Smooth muscle cell (in vitro differentiated cells): Measurements from ENCODE around the gene SFMBT2. TPM values are rescaled to one million over a fixed set of nuclear protein-coding genes. Genes with fewer than 3 reads are reported as not detected.

Experiments
- DNase-seq: peaks from one replicate; lab custom pipeline; 2025; ENCODE audit not compliant: unreplicated experiment; lab: John Stamatoyannopoulos, UW
- H2AFZ ChIP-seq: fragments of 200-600 bp; sonication (generic); 2 replicates; pipeline ENCODE4 v1.6.0; 2016; ENCODE audit warnings: antibody characterized with exemption, low read depth, mild to moderate bottlenecking
- H3F3A ChIP-seq: fragments of 200-600 bp; sonication (generic); 2 replicates; pipeline ENCODE4 v1.6.0; 2017; ENCODE audit warnings: antibody characterized with exemption, low read depth
- H3K27ac ChIP-seq: fragments of 200-600 bp; sonication (generic); 2 replicates; pipeline ENCODE4 v1.5.1; 2016; ENCODE audit warnings: low read depth, mild to moderate bottlenecking
- H3K27me3 ChIP-seq: fragments of 200-600 bp; sonication (generic); 2 replicates; pipeline ENCODE4 v1.6.1; 2016; ENCODE audit warnings: low read depth, mild to moderate bottlenecking
- H3K36me3 ChIP-seq: fragments of 200-600 bp; sonication (generic); 2 replicates; pipeline ENCODE4 v1.5.1; 2016; ENCODE audit warnings: low read depth
- H3K4me1 ChIP-seq: fragments of 200-600 bp; sonication (generic); 2 replicates; pipeline ENCODE4 v1.5.1; 2016; ENCODE audit warnings: low read depth
- H3K4me2 ChIP-seq: fragments of 200-600 bp; sonication (generic); 2 replicates; pipeline ENCODE4 v1.6.0; 2016; ENCODE audit warnings: mild to moderate bottlenecking
- H3K4me3 ChIP-seq: fragments of 200-600 bp; sonication (generic); 2 replicates; pipeline ENCODE4 v1.5.1; 2016; ENCODE audit warnings: mild to moderate bottlenecking
- H3K79me2 ChIP-seq: fragments of 200-600 bp; sonication (generic); 2 replicates; pipeline ENCODE4 v1.6.0; 2016; ENCODE audit warnings: low read depth, mild to moderate bottlenecking
- H3K9ac ChIP-seq: fragments of 200-600 bp; sonication (generic); 2 replicates; pipeline ENCODE4 v1.6.0; 2016; ENCODE audit warnings: low read depth
- H3K9me3 ChIP-seq: fragments of 200-600 bp; sonication (generic); replicated peaks from 2 replicates; pipeline ENCODE4 v1.5.1; 2016; ENCODE audit warnings: low read depth
- H4K20me1 ChIP-seq: fragments of 200-600 bp; sonication (generic); 2 replicates; pipeline ENCODE4 v1.6.0; 2016; ENCODE audit warnings: low read depth
- WGBS: methylation state at CpG from one replicate; pipeline ENCODE4 v1.1.7; 2016; ENCODE audit warnings: low lambda C conversion rate; 5-methylcytosine and 5-hydroxymethylcytosine counted together
- polyA plus RNA-seq: library from polyadenylated mRNA; unstranded; fragments of >200 nt; fragmentation: Nextera tagmentation; extraction: Ambion mirVana; gene quantifications from 2 replicates; pipeline ENCODE4 v1.2.1, GENCODE V29; 2016
- total RNA-seq: library from RNA; depleted of rRNA; stranded (reverse); fragments of >200 nt; gene quantifications from 2 replicates; pipeline ENCODE4 v1.2.3, GENCODE V29; 2014
- TF ChIP-seq, protein P1 (sequence below): fragments of 200-600 bp; sonication (generic); IDR thresholded peaks from 2 replicates; pipeline ENCODE4 v1.5.1; 2017; ENCODE audit warnings: borderline replicate concordance, mild to moderate bottlenecking, antibody characterized with exemption; ENCODE audit not compliant: insufficient read depth, poor library complexity, severe bottlenecking

The SFMBT2 gene
- total and polyA plus RNA-seq, 2 experiments from 2014 or later: 0.90 to 1.4 TPM

DNA sequence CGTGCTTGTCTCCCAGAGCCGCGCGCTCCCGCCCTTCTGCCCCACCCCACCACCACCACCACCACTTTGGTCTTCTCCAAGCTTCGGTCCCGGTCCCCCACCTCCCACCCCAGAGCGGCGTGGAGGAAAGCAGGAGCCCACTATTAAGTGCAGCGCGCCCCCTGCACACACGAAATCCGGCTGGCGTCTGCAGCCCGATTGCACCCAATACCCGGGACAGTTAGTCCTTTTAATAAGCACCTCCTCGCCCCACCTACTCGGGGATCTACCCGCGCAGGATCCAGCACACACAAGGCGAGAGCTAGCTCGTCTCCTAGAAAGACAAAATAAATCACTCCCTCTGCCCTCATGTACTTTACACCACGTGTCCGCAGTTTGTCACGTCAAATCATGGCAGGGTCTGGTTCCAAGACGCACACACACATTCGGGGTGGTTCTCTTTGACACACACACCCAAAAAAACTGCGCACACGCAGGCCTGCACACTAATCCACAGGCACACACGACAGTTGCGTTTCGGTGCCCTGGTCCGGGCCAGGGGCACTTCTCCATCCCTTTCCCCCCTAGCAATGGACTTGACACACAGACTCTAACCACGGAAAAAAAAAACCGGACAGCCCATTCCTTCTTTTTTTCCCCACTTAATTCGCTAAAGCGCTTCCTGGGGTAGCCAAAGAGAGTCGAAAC lies 1.6 kb downstream of the SFMBT2 start:
- no peak for DNase-seq
- peaks cover 51% of the 10 kb centered on the region for H3K27me3 ChIP-seq
- H3F3A ChIP-seq: no peaks in the 10 kb centered on the region
- no peaks in the 10 kb centered on the region for H3K9me3 ChIP-seq
- peak overlapping the region; percentile 88 for H3K4me2 ChIP-seq
- no peak overlapping the region for H3K27ac ChIP-seq
- no peaks in the 10 kb centered on the region for H4K20me1 ChIP-seq
- H3K79me2 ChIP-seq: no peaks in the 10 kb centered on the region
- peaks cover 6% of the 10 kb centered on the region for H3K4me1 ChIP-seq
- TF ChIP-seq, protein P1, sequence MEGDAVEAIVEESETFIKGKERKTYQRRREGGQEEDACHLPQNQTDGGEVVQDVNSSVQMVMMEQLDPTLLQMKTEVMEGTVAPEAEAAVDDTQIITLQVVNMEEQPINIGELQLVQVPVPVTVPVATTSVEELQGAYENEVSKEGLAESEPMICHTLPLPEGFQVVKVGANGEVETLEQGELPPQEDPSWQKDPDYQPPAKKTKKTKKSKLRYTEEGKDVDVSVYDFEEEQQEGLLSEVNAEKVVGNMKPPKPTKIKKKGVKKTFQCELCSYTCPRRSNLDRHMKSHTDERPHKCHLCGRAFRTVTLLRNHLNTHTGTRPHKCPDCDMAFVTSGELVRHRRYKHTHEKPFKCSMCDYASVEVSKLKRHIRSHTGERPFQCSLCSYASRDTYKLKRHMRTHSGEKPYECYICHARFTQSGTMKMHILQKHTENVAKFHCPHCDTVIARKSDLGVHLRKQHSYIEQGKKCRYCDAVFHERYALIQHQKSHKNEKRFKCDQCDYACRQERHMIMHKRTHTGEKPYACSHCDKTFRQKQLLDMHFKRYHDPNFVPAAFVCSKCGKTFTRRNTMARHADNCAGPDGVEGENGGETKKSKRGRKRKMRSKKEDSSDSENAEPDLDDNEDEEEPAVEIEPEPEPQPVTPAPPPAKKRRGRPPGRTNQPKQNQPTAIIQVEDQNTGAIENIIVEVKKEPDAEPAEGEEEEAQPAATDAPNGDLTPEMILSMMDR: no peak
- 3% methylated on average over 37 of the region's 38 CpGs for WGBS
- H3K4me3 ChIP-seq: peak overlapping the region; percentile 89
- peak overlapping the region; percentile 95 for H2AFZ ChIP-seq
- no peak overlapping the region for H3K9ac ChIP-seq
- no peaks in the 10 kb centered on the region for H3K36me3 ChIP-seq

DNA sequence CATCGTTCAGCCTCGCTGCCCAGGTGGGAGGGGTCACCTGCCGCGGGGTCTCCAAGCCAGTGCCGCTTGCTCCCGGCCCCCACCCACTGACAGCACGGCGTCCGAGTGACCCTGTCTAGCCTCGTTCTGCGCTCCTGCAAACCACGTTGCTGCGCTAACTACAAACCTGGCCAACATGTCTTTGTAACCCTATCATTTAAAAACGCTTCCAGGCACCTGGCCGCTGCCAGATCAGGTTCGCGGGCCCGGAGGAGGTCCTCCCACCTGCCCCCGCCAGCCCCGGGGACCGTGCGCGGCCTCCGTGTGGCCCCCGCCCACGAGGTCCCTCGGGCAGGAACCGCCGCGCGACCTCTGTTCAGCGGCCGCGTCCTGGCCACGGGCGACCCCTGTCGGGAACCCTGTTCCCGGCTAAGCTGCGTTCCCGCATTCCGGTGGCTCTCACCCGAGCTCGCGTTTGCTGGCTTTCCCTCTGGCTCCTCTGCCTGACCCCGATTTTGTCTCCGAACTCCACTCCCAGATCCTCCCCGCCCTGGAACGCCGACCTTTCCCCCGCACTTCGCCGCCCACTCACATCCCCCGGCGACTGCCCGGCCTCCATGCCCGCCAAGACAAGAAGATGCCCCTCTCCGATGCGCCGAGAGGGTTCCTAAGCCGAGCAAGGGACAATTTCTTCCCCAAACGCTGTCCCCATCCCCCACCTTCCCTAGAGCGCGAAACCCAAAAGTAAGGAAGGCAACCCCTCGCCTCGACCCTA lies 2.4 kb downstream of the SFMBT2 start:
- Histone ChIP-seq H3K4me3 (peak overlapping the region; percentile 89), H3K4me2 (peak overlapping the region; percentile 88), H3K9ac (peak overlapping the region; percentile 44), H3K27me3 (peaks cover 43% of the 10 kb centered on the region), H3F3A (no peaks in the 10 kb centered on the region), H4K20me1 (no peaks in the 10 kb centered on the region), H2AFZ (peak overlapping the region; percentile 95), H3K79me2 (no peaks in the 10 kb centered on the region), H3K9me3 (no peaks in the 10 kb centered on the region), H3K36me3 (no peaks in the 10 kb centered on the region), H3K27ac (no peak overlapping the region), H3K4me1 (peaks cover 6% of the 10 kb centered on the region)
- DNase-seq: peak; percentile 35
- TF ChIP-seq, protein P1: peak; percentile 64
- 1% methylated on average over 51 of the region's 65 CpGs for WGBS

DNA sequence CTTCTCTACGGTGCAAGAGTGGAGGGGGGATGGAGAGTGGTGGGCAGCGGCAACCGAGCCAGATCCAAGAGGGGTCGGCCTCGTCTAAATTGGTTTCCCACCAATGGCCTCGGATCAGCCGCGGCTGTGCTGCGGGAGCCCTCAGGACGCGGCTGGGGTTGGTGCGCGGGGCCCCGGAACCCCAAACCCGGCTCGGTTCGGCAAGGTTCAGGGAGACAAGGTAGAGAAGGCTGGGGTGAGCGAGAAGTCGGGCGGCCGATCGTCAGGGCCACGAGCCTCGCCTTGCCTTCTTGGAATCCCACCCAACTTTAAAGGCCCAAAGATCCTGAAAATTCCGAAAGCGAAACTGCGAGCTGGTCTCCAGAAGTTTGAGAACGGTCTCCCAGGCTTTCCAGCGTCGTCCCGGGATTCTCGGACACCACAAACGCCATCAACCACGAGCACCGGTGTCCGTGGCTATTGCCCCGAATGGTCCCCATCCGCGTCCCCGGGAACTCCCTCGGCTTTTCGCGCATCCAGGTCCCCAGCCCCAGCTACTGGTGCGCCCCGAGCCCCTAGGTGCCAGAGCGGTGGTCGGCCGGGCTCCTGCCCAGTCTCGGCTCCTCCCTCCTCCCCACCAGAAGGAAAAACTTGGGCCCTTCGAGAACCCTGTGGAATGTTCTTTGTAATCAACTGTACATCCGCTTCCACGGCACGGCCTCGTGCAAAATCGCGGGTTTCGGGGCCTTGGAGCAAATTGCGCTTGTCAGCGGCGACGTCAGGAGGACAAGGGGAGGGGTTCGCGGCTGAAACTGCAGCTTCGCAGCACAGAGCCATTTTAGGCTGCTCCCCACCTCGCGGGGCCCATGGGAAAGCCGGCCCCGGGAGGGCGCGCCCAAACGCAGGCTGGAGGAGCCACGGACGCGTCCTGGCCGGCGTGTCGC lies 3.2 kb downstream of the SFMBT2 start:
- H3K79me2 ChIP-seq: no peaks in the 10 kb centered on the region
- H3K4me3 ChIP-seq: peak overlapping the region; percentile 89
- peak overlapping the region; percentile 44 for H3K9ac ChIP-seq
- 2% methylated on average over 75 of the region's 77 CpGs for WGBS
- H3K4me2 ChIP-seq: peak overlapping the region; percentile 88
- no peaks in the 10 kb centered on the region for H3K36me3 ChIP-seq
- no peaks in the 10 kb centered on the region for H3K9me3 ChIP-seq
- peaks cover 41% of the 10 kb centered on the region for H3K27me3 ChIP-seq
- no peaks in the 10 kb centered on the region for H3F3A ChIP-seq
- H2AFZ ChIP-seq: peak overlapping the region; percentile 95
- DNase-seq: no peak
- no peak overlapping the region for H3K27ac ChIP-seq
- H4K20me1 ChIP-seq: no peaks in the 10 kb centered on the region
- peaks cover 6% of the 10 kb centered on the region for H3K4me1 ChIP-seq
- TF ChIP-seq, protein P1: no peak
